ENCODE data around the gene APBB2. TPM values are rescaled to one million over a fixed set of nuclear protein-coding genes. Genes with fewer than 3 reads are reported as not detected.

Gene APBB2
- total RNA-seq, 2 donors from 2014 or later, result 17.4 to 56.6 TPM

DNA sequence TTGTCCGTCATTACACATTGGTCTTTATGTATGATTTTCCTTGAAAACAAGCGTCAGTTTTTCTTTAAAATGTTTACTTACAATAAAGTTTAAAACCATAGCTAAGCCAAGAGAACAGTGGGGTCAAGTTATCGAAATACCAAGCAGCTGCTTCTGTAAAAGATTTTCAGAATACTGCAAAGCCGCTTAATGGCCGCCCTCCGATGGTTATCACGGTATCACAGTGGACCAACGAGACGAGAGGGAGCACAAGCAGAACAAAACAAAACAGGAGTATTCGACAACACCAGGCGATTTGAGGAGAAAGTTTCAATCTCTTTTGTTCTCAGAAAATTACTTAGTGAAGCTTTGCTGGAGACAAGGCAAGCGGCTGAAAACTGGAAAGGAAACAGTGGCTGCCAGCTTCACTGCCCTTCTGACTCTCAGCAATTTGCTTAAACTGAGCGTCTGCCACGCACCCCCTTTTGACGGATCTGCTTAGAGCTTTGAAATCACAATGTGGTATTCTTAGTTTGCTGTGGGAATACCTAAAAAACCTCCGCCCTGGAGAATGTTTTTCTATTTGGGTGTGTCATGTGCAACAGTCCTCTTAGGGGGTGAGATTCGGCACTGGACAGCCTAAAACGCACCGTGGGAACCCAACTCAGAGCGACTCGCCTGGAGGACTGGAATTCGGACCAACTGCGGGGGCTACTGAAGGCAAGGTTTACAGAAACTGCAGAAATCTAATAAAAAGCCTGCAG lies 264.8 kb downstream of the APBB2 start:
- TF ChIP-seq POLR2A (IDR thresholded peaks at IDR 0.05) (no peak), POLR2AphosphoS5 (IDR thresholded peaks at IDR 0.05) (no peak)
- no peak overlapping the region for H3K4me3 ChIP-seq
- no peak for DNase-seq (ENCODE audit: low spot score)
- WGBS, result 77% methylated on average over 23 of the region's 23 CpGs
- no peak overlapping the region for H3K27ac ChIP-seq
- intact Hi-C loops (cut with DNase I), result no loop called here
- no peaks in the 10 kb centered on the region for H3K27me3 ChIP-seq (replicated peaks; ENCODE audit: insufficient read depth)
- H3K36me3 ChIP-seq, result no peaks in the 10 kb centered on the region
- H3K9me3 ChIP-seq, result no peaks in the 10 kb centered on the region
- H3K4me1 ChIP-seq (replicated peaks), result no peaks in the 10 kb centered on the region

DNA sequence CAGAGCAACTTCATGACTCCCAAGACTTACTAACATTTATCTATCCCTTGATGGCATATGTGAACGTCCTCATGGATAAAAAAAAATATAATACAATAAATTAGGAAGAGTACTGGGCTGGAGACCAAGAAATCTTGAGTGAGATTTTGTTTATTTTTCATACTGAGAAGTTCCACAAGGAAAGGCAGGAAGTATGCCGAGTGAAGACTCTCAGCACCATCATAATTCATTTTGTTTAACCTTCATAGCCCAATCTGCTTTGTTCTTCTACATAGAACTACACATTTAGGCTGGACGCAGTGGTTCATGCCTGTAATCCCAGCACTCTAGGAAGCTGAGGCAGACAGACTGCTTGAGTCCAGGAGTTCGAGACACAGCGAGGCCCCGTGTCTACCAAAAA lies 266.3 kb downstream of the APBB2 start:
- Histone ChIP-seq H3K9me3 (no peaks in the 10 kb centered on the region), H3K4me1 (replicated peaks) (no peaks in the 10 kb centered on the region), H3K27me3 (replicated peaks; ENCODE audit: insufficient read depth) (no peaks in the 10 kb centered on the region), H3K4me3 (no peak overlapping the region), H3K36me3 (no peaks in the 10 kb centered on the region), H3K27ac (no peak overlapping the region)
- intact Hi-C loops (cut with DNase I), result no loop called here
- TF ChIP-seq, protein P1, sequence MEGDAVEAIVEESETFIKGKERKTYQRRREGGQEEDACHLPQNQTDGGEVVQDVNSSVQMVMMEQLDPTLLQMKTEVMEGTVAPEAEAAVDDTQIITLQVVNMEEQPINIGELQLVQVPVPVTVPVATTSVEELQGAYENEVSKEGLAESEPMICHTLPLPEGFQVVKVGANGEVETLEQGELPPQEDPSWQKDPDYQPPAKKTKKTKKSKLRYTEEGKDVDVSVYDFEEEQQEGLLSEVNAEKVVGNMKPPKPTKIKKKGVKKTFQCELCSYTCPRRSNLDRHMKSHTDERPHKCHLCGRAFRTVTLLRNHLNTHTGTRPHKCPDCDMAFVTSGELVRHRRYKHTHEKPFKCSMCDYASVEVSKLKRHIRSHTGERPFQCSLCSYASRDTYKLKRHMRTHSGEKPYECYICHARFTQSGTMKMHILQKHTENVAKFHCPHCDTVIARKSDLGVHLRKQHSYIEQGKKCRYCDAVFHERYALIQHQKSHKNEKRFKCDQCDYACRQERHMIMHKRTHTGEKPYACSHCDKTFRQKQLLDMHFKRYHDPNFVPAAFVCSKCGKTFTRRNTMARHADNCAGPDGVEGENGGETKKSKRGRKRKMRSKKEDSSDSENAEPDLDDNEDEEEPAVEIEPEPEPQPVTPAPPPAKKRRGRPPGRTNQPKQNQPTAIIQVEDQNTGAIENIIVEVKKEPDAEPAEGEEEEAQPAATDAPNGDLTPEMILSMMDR (IDR thresholded peaks at IDR 0.05), result no peak
- no peak for TF ChIP-seq POLR2AphosphoS5 (IDR thresholded peaks at IDR 0.05)
- TF ChIP-seq POLR2A (IDR thresholded peaks at IDR 0.05), result no peak
- DNase-seq (ENCODE audit: low spot score), result no peak
- 52% methylated on average over 6 of the region's 6 CpGs for WGBS

DNA sequence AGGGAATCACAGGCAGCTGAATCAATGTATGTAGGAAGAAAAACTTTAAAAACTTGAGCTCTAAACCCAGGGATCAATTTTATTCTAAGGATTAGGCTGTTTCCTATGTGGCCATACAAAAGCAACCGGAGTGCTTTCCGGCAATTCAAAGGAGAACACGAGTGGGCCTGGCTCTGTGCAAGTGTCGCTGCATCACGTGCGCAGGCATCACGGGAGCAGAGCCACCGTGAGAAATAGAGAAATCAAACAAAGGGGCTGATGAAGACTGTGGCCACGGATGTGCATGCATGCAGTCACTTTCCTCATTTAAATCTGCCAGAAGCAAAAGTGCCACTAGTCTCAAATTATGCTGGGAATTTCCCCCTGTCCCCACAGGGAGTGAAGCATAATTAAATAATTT lies 267.7 kb downstream of the APBB2 start:
- no peak for DNase-seq (ENCODE audit: low spot score)
- no peak overlapping the region for H3K4me3 ChIP-seq
- H3K4me1 ChIP-seq (replicated peaks), result no peaks in the 10 kb centered on the region
- intact Hi-C loops (cut with DNase I), result no loop called here
- no peaks in the 10 kb centered on the region for H3K9me3 ChIP-seq
- no peaks in the 10 kb centered on the region for H3K36me3 ChIP-seq
- TF ChIP-seq POLR2A (IDR thresholded peaks at IDR 0.05) (no peak), POLR2AphosphoS5 (IDR thresholded peaks at IDR 0.05) (no peak)
- TF ChIP-seq, protein P1 (IDR thresholded peaks at IDR 0.05), result no peak
- no peaks in the 10 kb centered on the region for H3K27me3 ChIP-seq (replicated peaks; ENCODE audit: insufficient read depth)
- no peak overlapping the region for H3K27ac ChIP-seq
- 77% methylated on average over 9 of the region's 9 CpGs for WGBS

DNA sequence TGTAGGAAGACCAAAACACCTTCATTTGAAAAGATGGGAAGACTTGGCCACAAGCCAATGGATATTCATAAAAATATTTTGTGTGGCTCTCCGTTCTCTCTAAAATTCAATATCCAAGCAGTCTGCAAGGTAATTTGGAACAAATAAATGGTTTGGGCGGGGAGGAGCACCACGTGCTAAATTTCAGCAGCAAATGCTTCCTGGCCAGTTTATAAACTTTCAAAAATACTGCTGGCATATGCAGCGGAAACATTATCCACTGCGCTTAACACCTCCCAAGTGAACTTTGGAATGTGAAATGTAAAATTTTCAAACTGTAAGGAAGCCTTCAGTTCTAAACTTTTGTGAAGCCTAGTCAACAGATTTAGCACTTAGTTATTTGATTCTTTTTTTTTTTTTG lies 273.6 kb downstream of the APBB2 start:
- Histone ChIP-seq H3K27me3 (replicated peaks; ENCODE audit: insufficient read depth) (no peaks in the 10 kb centered on the region), H3K4me3 (no peak overlapping the region), H3K4me1 (replicated peaks) (no peaks in the 10 kb centered on the region), H3K27ac (no peak overlapping the region), H3K9me3 (no peaks in the 10 kb centered on the region), H3K36me3 (no peaks in the 10 kb centered on the region)
- intact Hi-C loops (cut with DNase I), result no loop called here
- 48% methylated on average over 5 of the region's 5 CpGs for WGBS
- DNase-seq (ENCODE audit: low spot score), result no peak
- TF ChIP-seq, protein P1 (IDR thresholded peaks at IDR 0.05), result no peak
- TF ChIP-seq POLR2AphosphoS5 (IDR thresholded peaks at IDR 0.05) (no peak), POLR2A (IDR thresholded peaks at IDR 0.05) (no peak)

DNA sequence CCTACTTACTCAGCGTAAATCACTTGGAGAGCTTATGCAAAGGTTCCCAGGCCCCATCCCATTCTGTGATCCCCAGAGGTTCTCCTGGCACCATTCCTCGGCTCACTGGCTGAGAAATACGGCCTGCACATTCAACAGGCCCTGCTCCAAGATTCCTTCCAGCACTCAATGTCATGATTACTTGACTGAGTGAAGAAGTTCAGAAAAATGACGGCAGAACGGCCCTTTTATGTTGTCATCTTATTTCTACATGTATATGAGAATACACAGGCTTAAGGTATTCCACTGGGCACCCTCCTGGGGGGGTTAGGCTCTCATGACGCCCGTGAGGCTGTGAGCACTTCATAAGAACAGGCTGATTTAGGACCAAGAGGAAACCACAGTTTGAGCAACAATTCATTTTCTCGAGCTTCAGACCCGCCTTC lies 274.0 kb downstream of the APBB2 start:
- H3K4me1 ChIP-seq (replicated peaks), result no peaks in the 10 kb centered on the region
- 56% methylated on average over 9 of the region's 9 CpGs for WGBS
- H3K9me3 ChIP-seq, result no peaks in the 10 kb centered on the region
- intact Hi-C loops (cut with DNase I), result no loop called here
- H3K4me3 ChIP-seq, result no peak overlapping the region
- H3K36me3 ChIP-seq, result no peaks in the 10 kb centered on the region
- H3K27me3 ChIP-seq (replicated peaks; ENCODE audit: insufficient read depth), result no peaks in the 10 kb centered on the region
- TF ChIP-seq POLR2A (IDR thresholded peaks at IDR 0.05), result no peak
- TF ChIP-seq POLR2AphosphoS5 (IDR thresholded peaks at IDR 0.05), result no peak
- H3K27ac ChIP-seq, result no peak overlapping the region
- no peak for DNase-seq (ENCODE audit: low spot score)

DNA sequence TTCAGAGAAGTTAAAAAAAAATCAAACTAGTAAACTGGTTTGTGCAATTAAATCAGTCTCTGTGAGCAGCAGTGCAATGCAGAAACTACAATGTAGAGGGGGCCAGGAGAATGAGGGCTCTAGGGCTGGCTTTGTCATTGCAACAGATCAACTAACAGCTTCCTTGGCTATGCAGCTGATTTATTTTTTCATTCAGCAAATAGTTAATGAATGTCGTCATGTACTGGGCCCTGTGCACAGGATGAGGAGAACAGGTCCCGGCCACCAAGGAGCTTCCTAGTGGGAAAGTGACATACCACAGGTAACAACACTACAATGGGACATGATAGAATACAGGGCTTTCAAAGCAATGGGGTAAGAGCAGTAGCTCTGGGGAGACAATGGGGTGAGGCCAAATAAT lies 274.5 kb downstream of the APBB2 start:
- no peaks in the 10 kb centered on the region for H3K9me3 ChIP-seq
- H3K4me1 ChIP-seq (replicated peaks), result no peaks in the 10 kb centered on the region
- intact Hi-C loops (cut with DNase I), result loop anchor here (10.0 kb wide), 1 partner anchor 105 kb away; no protein-coding TSS in a partner anchor
- TF ChIP-seq POLR2AphosphoS5 (IDR thresholded peaks at IDR 0.05) (no peak), POLR2A (IDR thresholded peaks at IDR 0.05) (no peak)
- TF ChIP-seq, protein P1 (IDR thresholded peaks at IDR 0.05), result no peak
- no peak for DNase-seq (ENCODE audit: low spot score)
- H3K27ac ChIP-seq, result no peak overlapping the region
- whole genome bisulfite sequencing, result 78% methylated on average over 2 of the region's 2 CpGs
- H3K4me3 ChIP-seq, result no peak overlapping the region
- no peaks in the 10 kb centered on the region for H3K36me3 ChIP-seq
- H3K27me3 ChIP-seq (replicated peaks; ENCODE audit: insufficient read depth), result no peaks in the 10 kb centered on the region

Data from prostate gland (tissue), 2 donors.